G401.6 (cell line): ENCODE results near the gene LARP1.

Experiments used
- FAIRE-seq: peaks from 2 replicates; lab custom pipeline; 2012; peaks lifted over from hg19 to GRCh38; lab: Jason Lieb, UNC

LARP1 gene

GRCh38 chr5:154858972-154859871 lies 104.0 kb downstream of the LARP1 start:
- FAIRE-seq = no peak

GRCh38 chr5:154860123-154860522 lies 104.9 kb downstream of the LARP1 start:
- FAIRE-seq = no peak

- FAIRE-seq = no peak
These were observed 105.6 kb downstream of the LARP1 start for GRCh38 chr5:154860765-154861164.

DNA sequence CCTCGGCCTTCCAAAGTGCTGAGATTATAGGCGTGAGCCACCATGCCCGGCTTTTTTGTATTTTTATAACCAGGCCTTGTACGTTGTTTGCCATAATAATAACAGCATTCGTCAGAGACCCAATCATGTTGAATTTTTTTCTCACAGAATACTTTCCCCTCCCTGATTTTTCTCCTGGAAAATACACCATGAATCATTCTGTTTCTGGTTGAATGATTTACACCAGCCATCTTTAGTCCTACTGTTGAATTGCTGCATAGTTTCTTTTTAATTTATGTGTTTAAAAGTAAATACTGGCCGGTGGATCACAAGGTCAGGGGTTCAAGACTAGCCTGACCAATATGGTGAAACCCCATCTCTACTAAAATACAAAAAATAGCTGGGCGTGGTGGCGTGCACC lies 106.8 kb downstream of the LARP1 start:
- no peak for FAIRE-seq

DNA sequence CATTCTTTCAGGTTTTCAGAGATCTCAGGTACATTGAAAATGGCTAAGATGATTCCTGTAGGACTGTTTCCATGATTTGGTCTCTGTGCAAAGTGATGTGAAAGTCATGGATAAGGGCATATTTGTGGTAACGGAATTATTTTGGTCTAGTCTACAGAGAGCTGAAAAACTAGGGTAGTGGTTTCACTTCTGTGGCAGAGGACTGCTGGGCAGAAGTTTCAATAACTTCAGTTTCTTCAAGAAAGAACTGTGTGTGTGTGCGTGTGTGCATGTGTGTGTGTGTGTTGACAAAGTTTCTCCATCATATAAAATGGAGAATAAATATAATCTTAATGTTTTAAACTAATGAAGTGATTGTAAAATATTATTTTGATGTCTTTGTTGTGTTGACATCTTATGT lies 107.6 kb downstream of the LARP1 start:
- FAIRE-seq = no peak

DNA sequence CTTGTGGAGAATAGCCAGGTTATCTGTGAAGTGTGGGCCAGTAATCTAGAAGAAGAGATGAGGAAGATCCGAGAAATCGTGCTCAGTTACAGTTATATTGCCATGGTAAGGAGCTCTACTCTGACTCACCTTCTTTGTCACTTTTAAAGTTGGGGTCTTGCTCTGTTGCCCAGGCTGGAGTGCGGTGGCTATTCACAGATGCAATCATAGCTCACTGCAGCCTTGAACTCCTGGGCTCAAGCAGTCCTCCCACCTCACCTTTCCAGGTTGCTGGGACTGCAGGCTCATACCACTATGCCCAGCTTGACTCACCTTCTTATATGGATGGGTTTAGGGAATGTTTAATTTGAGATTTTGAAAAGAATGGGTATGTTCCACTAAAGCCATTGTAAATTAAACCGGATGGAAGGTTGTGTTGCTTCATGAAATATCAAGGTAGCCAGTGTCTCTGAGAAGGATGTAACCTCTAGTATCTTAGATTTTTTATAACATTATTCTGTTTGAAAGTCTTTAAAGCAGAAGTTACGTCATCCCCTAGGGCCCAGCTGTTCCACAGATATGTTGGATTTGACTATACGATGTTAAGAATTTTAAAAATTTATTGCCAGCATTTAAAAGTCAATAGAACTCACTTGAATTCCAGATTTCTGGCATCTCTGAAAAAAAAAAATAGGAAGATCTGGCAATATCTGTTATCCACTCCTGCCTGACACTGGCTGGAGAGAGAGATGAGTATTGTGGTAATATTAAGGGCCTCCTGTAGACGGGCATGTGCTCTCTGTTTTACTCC lies 108.3 kb downstream of the LARP1 start:
- no peak for FAIRE-seq

GRCh38 chr5:154865466-154866184 lies 110.4 kb downstream of the LARP1 start:
- FAIRE-seq = no peak

- FAIRE-seq = no peak
These were observed 111.7 kb downstream of the LARP1 start for GRCh38 chr5:154866841-154867240.
